Measurements from ENCODE around the gene C19orf67.
"Not testable (repeated sequence)": the region's sequence is repeated elsewhere in the genome, so short reads cannot be mapped to it uniquely, and the experiment has no call there.

The C19orf67 gene

GRCh38 chr19:14053032-14053431 is 32.6 kb downstream of the C19orf67 start:
- H3K4me2 ChIP-seq (ENCODE audit: low read length), result no peak overlapping the region
- no peak overlapping the region for H3K4me3 ChIP-seq (ENCODE audit: low read depth, low read length)
- H3K23ac ChIP-seq (ENCODE audit: low read length), result no peak overlapping the region
- H2BK120ac ChIP-seq (ENCODE audit: insufficient read depth, low read length, poor library complexity), result no peak overlapping the region
- WGBS (ENCODE audit: extremely low coverage, insufficient coverage, insufficient read length), result no CpG with 5 or more reads among the region's 3 CpGs
- H4K8ac ChIP-seq (ENCODE audit: low read depth, low read length), result no peak overlapping the region
- no peak overlapping the region for H3K9ac ChIP-seq (ENCODE audit: low read length)
- no peaks in the 10 kb centered on the region for H3K79me1 ChIP-seq (ENCODE audit: low read length)
- no peak overlapping the region for H2AK5ac ChIP-seq (ENCODE audit: low read length)
- DNase-seq, result no peak
- H2BK12ac ChIP-seq (ENCODE audit: low read length), result no peak overlapping the region
- H3K4ac ChIP-seq (ENCODE audit: low read depth, low read length), result no peak overlapping the region
- H2AFZ ChIP-seq (ENCODE audit: insufficient read depth, low read length, poor library complexity), result no peak overlapping the region
- no peaks in the 10 kb centered on the region for H3K27me3 ChIP-seq (ENCODE audit: insufficient read depth, low read length)
- H3K79me2 ChIP-seq (ENCODE audit: control insufficient read depth, insufficient read depth, low read length, poor library complexity), result no peaks in the 10 kb centered on the region
- H3K36me3 ChIP-seq (ENCODE audit: control insufficient read depth in 1 of 2, insufficient read depth in 2 of 2, low read length in 2 of 2), result no peaks in the 10 kb centered on the region
- no peak overlapping the region for H3K14ac ChIP-seq (ENCODE audit: low read length)
- H3K18ac ChIP-seq (ENCODE audit: low read length), result no peak overlapping the region
- H4K91ac ChIP-seq (ENCODE audit: low read depth, low read length), result no peak overlapping the region
- H3K27ac ChIP-seq (ENCODE audit: low read depth, low read length), result no peak overlapping the region
- no peaks in the 10 kb centered on the region for H3K9me3 ChIP-seq (ENCODE audit: insufficient read depth, low read depth, low read length)
- no peak overlapping the region for H4K12ac ChIP-seq (ENCODE audit: low read depth, low read length)
- H2BK5ac ChIP-seq (ENCODE audit: low read depth, low read length, poor library complexity), result no peak overlapping the region
- H3K4me1 ChIP-seq (ENCODE audit: control insufficient read depth in 1 of 2, insufficient read depth in 2 of 2, low read length in 2 of 2), result no peaks in the 10 kb centered on the region

GRCh38 chr19:14052470-14052869 is 33.1 kb downstream of the C19orf67 start:
- no peak overlapping the region for H3K14ac ChIP-seq (ENCODE audit: low read length)
- no peak overlapping the region for H4K8ac ChIP-seq (ENCODE audit: low read depth, low read length)
- H3K4ac ChIP-seq (ENCODE audit: low read depth, low read length), result no peak overlapping the region
- H3K27me3 ChIP-seq (ENCODE audit: insufficient read depth, low read length), result no peaks in the 10 kb centered on the region
- no peaks in the 10 kb centered on the region for H3K9me3 ChIP-seq (ENCODE audit: insufficient read depth, low read depth, low read length)
- H3K18ac ChIP-seq (ENCODE audit: low read length), result no peak overlapping the region
- H3K4me1 ChIP-seq (ENCODE audit: control insufficient read depth in 1 of 2, insufficient read depth in 2 of 2, low read length in 2 of 2), result no peaks in the 10 kb centered on the region
- H2BK5ac ChIP-seq (ENCODE audit: low read depth, low read length, poor library complexity), result no peak overlapping the region
- DNase-seq, result no peak
- no peak overlapping the region for H4K12ac ChIP-seq (ENCODE audit: low read depth, low read length)
- no peak overlapping the region for H3K9ac ChIP-seq (ENCODE audit: low read length)
- H2AK5ac ChIP-seq (ENCODE audit: low read length), result no peak overlapping the region
- no peak overlapping the region for H4K91ac ChIP-seq (ENCODE audit: low read depth, low read length)
- H3K79me2 ChIP-seq (ENCODE audit: control insufficient read depth, insufficient read depth, low read length, poor library complexity), result no peaks in the 10 kb centered on the region
- no CpG with 5 or more reads among the region's 6 CpGs for WGBS (ENCODE audit: extremely low coverage, insufficient coverage, insufficient read length)
- H3K4me3 ChIP-seq (ENCODE audit: low read depth, low read length), result no peak overlapping the region
- no peak overlapping the region for H3K4me2 ChIP-seq (ENCODE audit: low read length)
- no peak overlapping the region for H2BK120ac ChIP-seq (ENCODE audit: insufficient read depth, low read length, poor library complexity)
- no peaks in the 10 kb centered on the region for H3K36me3 ChIP-seq (ENCODE audit: control insufficient read depth in 1 of 2, insufficient read depth in 2 of 2, low read length in 2 of 2)
- no peak overlapping the region for H3K27ac ChIP-seq (ENCODE audit: low read depth, low read length)
- H2BK12ac ChIP-seq (ENCODE audit: low read length), result no peak overlapping the region
- H2AFZ ChIP-seq (ENCODE audit: insufficient read depth, low read length, poor library complexity), result no peak overlapping the region
- H3K79me1 ChIP-seq (ENCODE audit: low read length), result no peaks in the 10 kb centered on the region
- H3K23ac ChIP-seq (ENCODE audit: low read length), result no peak overlapping the region

- Histone ChIP-seq H3K36me3 (ENCODE audit: control insufficient read depth in 1 of 2, insufficient read depth in 2 of 2, low read length in 2 of 2) (no peaks in the 10 kb centered on the region), H3K4me3 (ENCODE audit: low read depth, low read length) (no peak overlapping the region), H3K4me2 (ENCODE audit: low read length) (no peak overlapping the region), H2BK120ac (ENCODE audit: insufficient read depth, low read length, poor library complexity) (no peak overlapping the region), H4K91ac (ENCODE audit: low read depth, low read length) (no peak overlapping the region), H3K79me1 (ENCODE audit: low read length) (no peaks in the 10 kb centered on the region), H3K14ac (ENCODE audit: low read length) (no peak overlapping the region), H2AK5ac (ENCODE audit: low read length) (no peak overlapping the region), H2AFZ (ENCODE audit: insufficient read depth, low read length, poor library complexity) (no peak overlapping the region), H3K27ac (ENCODE audit: low read depth, low read length) (no peak overlapping the region), H3K79me2 (ENCODE audit: control insufficient read depth, insufficient read depth, low read length, poor library complexity) (no peaks in the 10 kb centered on the region), H4K12ac (ENCODE audit: low read depth, low read length) (no peak overlapping the region), H3K9ac (ENCODE audit: low read length) (no peak overlapping the region), H3K23ac (ENCODE audit: low read length) (no peak overlapping the region), H3K9me3 (ENCODE audit: insufficient read depth, low read depth, low read length) (no peaks in the 10 kb centered on the region), H2BK12ac (ENCODE audit: low read length) (no peak overlapping the region), H3K18ac (ENCODE audit: low read length) (no peak overlapping the region), H3K27me3 (ENCODE audit: insufficient read depth, low read length) (no peaks in the 10 kb centered on the region), H3K4me1 (ENCODE audit: control insufficient read depth in 1 of 2, insufficient read depth in 2 of 2, low read length in 2 of 2) (no peaks in the 10 kb centered on the region), H2BK5ac (ENCODE audit: low read depth, low read length, poor library complexity) (no peak overlapping the region), H3K4ac (ENCODE audit: low read depth, low read length) (no peak overlapping the region), H4K8ac (ENCODE audit: low read depth, low read length) (no peak overlapping the region)
- WGBS (ENCODE audit: extremely low coverage, insufficient coverage, insufficient read length), result no CpG with 5 or more reads among the region's 9 CpGs
- no peak for DNase-seq
These were observed 33.6 kb downstream of the C19orf67 start for GRCh38 chr19:14051980-14052379.

GRCh38 chr19:14050961-14051360 is 34.6 kb downstream of the C19orf67 start:
- not testable (repeated sequence) for H3K4me3 ChIP-seq (ENCODE audit: low read depth, low read length); H3K4ac ChIP-seq (ENCODE audit: low read depth, low read length); H4K8ac ChIP-seq (ENCODE audit: low read depth, low read length); H2BK12ac ChIP-seq (ENCODE audit: low read length); H3K14ac ChIP-seq (ENCODE audit: low read length); H3K23ac ChIP-seq (ENCODE audit: low read length); H4K91ac ChIP-seq (ENCODE audit: low read depth, low read length); H2AK5ac ChIP-seq (ENCODE audit: low read length); H3K4me2 ChIP-seq (ENCODE audit: low read length); H3K4me1 ChIP-seq (ENCODE audit: control insufficient read depth in 1 of 2, insufficient read depth in 2 of 2, low read length in 2 of 2); H3K9ac ChIP-seq (ENCODE audit: low read length); H2AFZ ChIP-seq (ENCODE audit: insufficient read depth, low read length, poor library complexity); DNase-seq; H3K79me1 ChIP-seq (ENCODE audit: low read length); H3K9me3 ChIP-seq (ENCODE audit: insufficient read depth, low read depth, low read length); H2BK5ac ChIP-seq (ENCODE audit: low read depth, low read length, poor library complexity); H3K27me3 ChIP-seq (ENCODE audit: insufficient read depth, low read length); H3K18ac ChIP-seq (ENCODE audit: low read length); H4K12ac ChIP-seq (ENCODE audit: low read depth, low read length); H3K79me2 ChIP-seq (ENCODE audit: control insufficient read depth, insufficient read depth, low read length, poor library complexity); H2BK120ac ChIP-seq (ENCODE audit: insufficient read depth, low read length, poor library complexity); H3K36me3 ChIP-seq (ENCODE audit: control insufficient read depth in 1 of 2, insufficient read depth in 2 of 2, low read length in 2 of 2); H3K27ac ChIP-seq (ENCODE audit: low read depth, low read length)
- no CpG with 5 or more reads among the region's 11 CpGs for WGBS (ENCODE audit: extremely low coverage, insufficient coverage, insufficient read length)

Measured in trophoblast cell (in vitro differentiated cells and primary cell).